ENCODE measurements around the gene NCK2. TPM values are rescaled to one million over a fixed set of nuclear protein-coding genes. Genes with fewer than 3 reads are reported as not detected.

Gene NCK2
- total and polyA plus RNA-seq, 9 of the 15 experiments (the other 6 are each of a cell fraction or from before 2014, with no cell fraction given): 0.90 to 27.9 (median 15.9) TPM

DNA sequence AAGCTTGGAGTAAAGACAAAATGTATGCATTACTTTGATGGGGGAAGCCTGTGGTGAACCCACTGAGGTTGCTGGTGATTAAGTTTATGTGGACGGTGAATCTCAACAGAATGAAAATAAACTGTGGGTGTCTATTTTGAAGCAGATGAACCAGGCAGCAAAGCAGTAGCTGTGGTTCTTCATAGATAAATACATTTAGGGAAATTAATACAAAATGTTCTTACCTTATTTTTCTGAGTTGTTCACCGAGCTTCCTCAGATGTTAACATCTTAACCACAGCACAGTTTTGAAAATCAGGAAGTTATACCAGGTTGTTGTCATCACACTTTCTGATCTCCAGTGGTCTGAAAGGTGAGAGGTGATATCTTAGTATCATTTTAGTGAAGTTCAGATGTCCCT lies 53.9 kb downstream of the NCK2 start:
- no peak overlapping the region for H3K9ac ChIP-seq (ENCODE audit: insufficient read depth in 1 of 2, low read depth in 2 of 2, low read length in 2 of 2)
- H3K4me3 ChIP-seq: no peak overlapping the region
- DNase-seq (ENCODE audit: extremely low read depth in 1 of 4, low spot score in 3 of 4): peak in 1 of 4 experiments; percentile 7
- in situ Hi-C loops (cut with MboI): no loop called here
- no peaks in the 10 kb centered on the region for H3K9me1 ChIP-seq (ENCODE audit: control insufficient read depth, insufficient read depth, low read length)
- H3K79me2 ChIP-seq (ENCODE audit: control insufficient read depth, insufficient read depth, low read length): peaks cover 24% of the 10 kb centered on the region; the same call in 2 of the 3 replicates
- 37% methylated on average over 2 of the region's 2 CpGs for WGBS (ENCODE audit: insufficient coverage, low coverage, missing lambda C conversion rate)
- ChIA-PET POLR2A (interaction anchor here (1.4 to 2.9 kb wide), 2 partner anchors 13 kb away, joined by 6 to 7 read pairs; no protein-coding TSS in a partner anchor), CTCF (ENCODE audit: low intra/inter-chr PET ratio) (no interaction called here)
- TF ChIP-seq ZEB2 (IDR thresholded peaks at IDR 0.05) (peak; percentile 41; the same call in 1 of the 2 replicates), NR2C1 (IDR thresholded peaks at IDR 0.05) (no peak), NR2C1 (tag; IDR thresholded peaks at IDR 0.05) (no peak), BDP1 (IDR thresholded peaks at IDR 0.05; ENCODE audit: insufficient read depth, insufficient read length) (no peak)
- TF ChIP-seq, protein P1, sequence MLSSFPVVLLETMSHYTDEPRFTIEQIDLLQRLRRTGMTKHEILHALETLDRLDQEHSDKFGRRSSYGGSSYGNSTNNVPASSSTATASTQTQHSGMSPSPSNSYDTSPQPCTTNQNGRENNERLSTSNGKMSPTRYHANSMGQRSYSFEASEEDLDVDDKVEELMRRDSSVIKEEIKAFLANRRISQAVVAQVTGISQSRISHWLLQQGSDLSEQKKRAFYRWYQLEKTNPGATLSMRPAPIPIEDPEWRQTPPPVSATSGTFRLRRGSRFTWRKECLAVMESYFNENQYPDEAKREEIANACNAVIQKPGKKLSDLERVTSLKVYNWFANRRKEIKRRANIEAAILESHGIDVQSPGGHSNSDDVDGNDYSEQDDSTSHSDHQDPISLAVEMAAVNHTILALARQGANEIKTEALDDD (IDR thresholded peaks at IDR 0.05): peak; percentile 49; the same call in 1 of the 2 replicates
- intact Hi-C loops (cut with micrococcal nuclease): loop anchor here (5.0 kb wide), 1 partner anchor 54 kb away; no protein-coding TSS in a partner anchor
- H4K20me1 ChIP-seq (replicated peaks; ENCODE audit: control insufficient read depth, insufficient read depth, low read length): no peaks in the 10 kb centered on the region
- no peaks in the 10 kb centered on the region for H3K9me3 ChIP-seq (replicated peaks; ENCODE audit: control insufficient read depth, insufficient read depth, low read depth, low read length)
- peak overlapping the region; percentile 80; the same call in 1 of the 3 replicates for H3K27ac ChIP-seq (ENCODE audit: extremely low read depth, low read depth, low read length)
- peaks cover 18 to 62% of the 10 kb centered on the region in 2 experiments; a peak in 4 of 5 replicates for H3K4me1 ChIP-seq (replicated peaks in 1 of 2; ENCODE audit: control insufficient read depth in 2 of 2, insufficient read depth in 2 of 2, low read length in 2 of 2)
- no peaks in the 10 kb centered on the region for H3K27me3 ChIP-seq (ENCODE audit: control insufficient read depth in 2 of 2, insufficient read depth in 2 of 2, low read length in 2 of 2)
- BruUV-seq (replicated peaks): no TSS peak
- H3K4me2 ChIP-seq (ENCODE audit: insufficient read depth, low read length): peak overlapping the region; percentile 29; the same call in 1 of the 2 replicates
- no peak for ATAC-seq
- H2AFZ ChIP-seq (ENCODE audit: low read depth, low read length): peak overlapping the region; percentile 36; the same call in 1 of the 2 replicates
- peak; percentile 23 for FAIRE-seq
- no peaks in the 10 kb centered on the region for H3K36me3 ChIP-seq (ENCODE audit: control insufficient read depth, insufficient read depth, low read length)

Data from K562 (cell line).